Astrocyte of the cerebellum (primary cell): ENCODE results near the gene WNT7B.

Source experiments
- DNase-seq: peaks from one replicate; pipeline ENCODE4 v3.0.0-alpha.2; 2011; ENCODE audit warnings: low read depth
- H3K4me3 ChIP-seq: 2 replicates; pipeline ENCODE4 v1.5.1; 2011; ENCODE audit warnings: mild to moderate bottlenecking, low read depth, low read length, moderate library complexity
- in situ Hi-C: cut with HindIII; loops from 2 replicates; pipeline ENCODE4 v1.10.0; 2017; ENCODE audit warnings: low sequenced_read_pairs
- TF ChIP-seq, protein P1 (sequence below): IDR thresholded peaks from 2 replicates; pipeline ENCODE4 v1.5.1; 2012; ENCODE audit warnings: low read length, low read depth, moderate library complexity, mild to moderate bottlenecking; ENCODE audit errors: missing control alignments

The WNT7B gene

DNA sequence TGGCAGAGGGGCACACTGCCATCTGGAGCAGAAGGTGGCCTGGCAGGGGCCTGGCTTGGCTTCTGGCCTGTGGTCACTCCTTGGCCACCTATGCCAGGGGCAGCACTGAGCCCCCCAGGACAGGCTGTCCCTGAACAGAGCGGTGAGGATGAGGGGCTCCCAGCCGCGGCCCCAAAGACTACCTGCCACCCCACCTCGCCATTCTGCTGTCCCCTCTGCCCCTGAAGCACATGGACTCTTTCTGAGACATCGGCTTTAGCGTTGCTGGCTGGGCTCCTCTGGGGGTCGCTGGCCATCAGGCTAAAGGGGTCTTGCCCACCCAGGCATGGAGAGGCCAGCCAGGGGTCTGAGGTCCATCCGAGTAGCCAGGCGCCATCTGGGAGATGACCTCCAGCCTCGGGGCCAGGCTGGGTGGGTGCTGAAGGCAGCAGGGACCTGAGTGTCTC lies 87.8 kb downstream of the WNT7B start:
- in situ Hi-C loops = no loop called here
- no peak overlapping the region for H3K4me3 ChIP-seq
- TF ChIP-seq, protein P1, sequence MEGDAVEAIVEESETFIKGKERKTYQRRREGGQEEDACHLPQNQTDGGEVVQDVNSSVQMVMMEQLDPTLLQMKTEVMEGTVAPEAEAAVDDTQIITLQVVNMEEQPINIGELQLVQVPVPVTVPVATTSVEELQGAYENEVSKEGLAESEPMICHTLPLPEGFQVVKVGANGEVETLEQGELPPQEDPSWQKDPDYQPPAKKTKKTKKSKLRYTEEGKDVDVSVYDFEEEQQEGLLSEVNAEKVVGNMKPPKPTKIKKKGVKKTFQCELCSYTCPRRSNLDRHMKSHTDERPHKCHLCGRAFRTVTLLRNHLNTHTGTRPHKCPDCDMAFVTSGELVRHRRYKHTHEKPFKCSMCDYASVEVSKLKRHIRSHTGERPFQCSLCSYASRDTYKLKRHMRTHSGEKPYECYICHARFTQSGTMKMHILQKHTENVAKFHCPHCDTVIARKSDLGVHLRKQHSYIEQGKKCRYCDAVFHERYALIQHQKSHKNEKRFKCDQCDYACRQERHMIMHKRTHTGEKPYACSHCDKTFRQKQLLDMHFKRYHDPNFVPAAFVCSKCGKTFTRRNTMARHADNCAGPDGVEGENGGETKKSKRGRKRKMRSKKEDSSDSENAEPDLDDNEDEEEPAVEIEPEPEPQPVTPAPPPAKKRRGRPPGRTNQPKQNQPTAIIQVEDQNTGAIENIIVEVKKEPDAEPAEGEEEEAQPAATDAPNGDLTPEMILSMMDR = no peak
- DNase-seq = no peak

DNA sequence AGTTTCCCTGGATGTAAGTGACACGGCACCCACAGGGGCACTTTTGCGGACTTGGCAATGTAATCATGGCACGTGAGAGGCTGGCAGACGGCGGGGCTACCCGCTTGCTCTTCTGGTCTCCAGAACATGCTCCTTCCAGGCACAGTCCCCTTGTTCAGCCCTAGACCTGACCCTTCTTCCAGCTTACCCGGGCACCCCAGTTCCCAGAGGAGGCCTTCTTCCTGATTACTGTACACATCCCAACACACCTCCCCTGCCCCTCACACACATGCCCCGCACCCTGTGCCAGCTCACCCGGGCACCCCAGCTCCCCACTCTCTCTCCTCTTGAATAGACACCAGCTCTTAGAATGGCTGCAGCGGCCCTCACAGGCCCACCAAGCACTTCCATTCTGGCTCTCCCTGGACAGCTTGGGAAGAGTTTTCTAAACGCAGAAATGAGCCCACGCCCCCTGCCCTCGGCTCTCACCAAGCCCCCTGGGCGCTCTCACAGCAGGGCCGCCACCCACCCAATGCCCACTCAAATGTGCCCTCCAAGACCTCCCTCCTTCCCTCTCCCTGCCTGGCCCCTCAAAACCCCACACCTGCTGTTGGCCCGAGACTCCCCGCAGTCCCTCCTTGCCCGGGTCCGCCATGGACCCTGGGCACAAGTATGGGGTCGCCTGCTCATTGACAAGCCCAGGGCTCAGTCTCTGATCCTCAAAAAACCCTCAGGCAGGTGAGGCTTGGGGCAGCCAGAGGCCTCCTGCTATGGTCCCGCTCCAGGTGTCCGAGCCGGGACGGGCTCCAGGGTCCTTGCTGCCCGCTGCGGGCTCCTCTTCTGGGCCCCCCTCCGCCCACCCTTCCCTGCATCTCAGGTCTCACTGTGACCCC lies 88.5 kb downstream of the WNT7B start:
- no peak for DNase-seq
- no peak overlapping the region for H3K4me3 ChIP-seq
- TF ChIP-seq, protein P1 = no peak
- in situ Hi-C loops = no loop called here

GRCh38 chr22:45887202-45888131 lies 89.5 kb downstream of the WNT7B start:
- no peak overlapping the region for H3K4me3 ChIP-seq
- TF ChIP-seq, protein P1 = no peak
- no peak for DNase-seq
- in situ Hi-C loops = no loop called here

DNA sequence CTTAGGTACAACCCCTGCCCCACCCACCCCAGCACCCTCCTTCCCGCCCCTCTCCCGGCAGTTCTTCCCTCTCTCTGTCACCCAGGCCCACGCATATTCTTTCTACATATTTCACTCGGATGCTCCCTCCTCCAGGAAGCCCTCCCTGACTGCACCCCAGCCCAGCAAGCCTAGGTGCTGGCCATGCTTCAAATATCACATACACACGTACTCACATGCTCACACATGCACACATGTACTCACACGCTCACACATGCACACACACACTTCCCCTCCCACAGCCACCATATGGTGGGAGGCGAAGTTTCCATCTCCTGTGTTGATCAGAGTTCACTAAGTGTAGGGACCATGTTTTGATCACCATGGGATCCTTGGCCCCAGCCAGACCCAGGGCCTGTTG lies 90.4 kb downstream of the WNT7B start:
- TF ChIP-seq, protein P1 = no peak
- in situ Hi-C loops = no loop called here
- DNase-seq = no peak
- H3K4me3 ChIP-seq = no peak overlapping the region

GRCh38 chr22:45885941-45886395 lies 91.0 kb downstream of the WNT7B start:
- H3K4me3 ChIP-seq = no peak overlapping the region
- in situ Hi-C loops = no loop called here
- DNase-seq = no peak
- TF ChIP-seq, protein P1 = no peak

DNA sequence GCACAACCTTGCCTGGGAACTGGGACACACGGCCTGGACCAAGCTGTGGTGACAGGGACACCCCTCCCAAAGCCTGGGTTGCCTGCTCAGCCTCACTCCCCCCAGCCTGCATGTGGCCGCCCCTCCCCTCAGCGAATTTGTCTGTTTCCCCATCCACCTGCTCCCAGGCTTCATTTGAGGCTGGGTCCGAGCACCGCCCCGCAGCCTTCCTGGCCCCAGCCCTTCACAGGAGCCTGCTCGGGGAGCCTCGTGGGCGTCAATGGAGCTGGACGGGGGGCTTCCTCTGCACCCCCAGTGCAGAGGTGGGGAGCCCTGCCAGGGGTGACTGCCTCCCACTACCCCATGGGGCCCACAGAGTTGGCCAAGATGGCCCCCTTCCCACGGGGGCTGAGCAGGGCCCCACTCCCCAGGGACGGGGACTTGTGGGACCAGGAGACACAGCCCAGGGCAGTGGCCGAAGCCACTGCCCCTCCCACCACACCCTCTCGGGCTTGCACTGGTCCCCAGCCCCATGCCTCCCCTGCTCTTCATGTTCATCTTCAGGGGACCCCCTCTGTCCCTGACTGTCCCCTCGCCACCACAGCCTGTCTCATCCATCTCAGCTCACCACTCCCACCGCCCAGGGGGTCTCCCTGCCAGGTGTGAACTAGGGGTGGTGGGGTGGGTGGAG lies 91.7 kb downstream of the WNT7B start:
- no peak for DNase-seq
- TF ChIP-seq, protein P1 = no peak
- H3K4me3 ChIP-seq = no peak overlapping the region
- in situ Hi-C loops = no loop called here
